GM23338 (cell line): ENCODE results near the gene ST14. TPM values are rescaled to one million over a fixed set of nuclear protein-coding genes. Genes with fewer than 3 reads are reported as not detected.

Experiments
- ATAC-seq: fragments of 200-7000 bp; cut with Tn5 transposase; 3 replicates; pipeline ENCODE4 v1.9.1; 2020
- DNase-seq: peaks from one replicate; pipeline ENCODE4 v3.0.0-alpha.2; 2015; ENCODE audit warnings: low spot score
- H2AFZ ChIP-seq: fragments of 200-600 bp; sonication (generic); 2 replicates; pipeline ENCODE4 v1.8.0; 2016; ENCODE audit warnings: antibody characterized with exemption, mild to moderate bottlenecking, moderate library complexity
- H3F3A ChIP-seq: fragments of 200-600 bp; sonication (generic); replicated peaks from 2 replicates; pipeline ENCODE4 v1.8.0; 2017; ENCODE audit warnings: antibody characterized with exemption, mixed run types, low read depth
- H3K27ac ChIP-seq: fragments of 200-600 bp; sonication (generic); 2 replicates; pipeline ENCODE4 v1.6.1; 2016; ENCODE audit warnings: low read depth
- H3K27me3 ChIP-seq: fragments of 200-600 bp; sonication (generic); 2 replicates; pipeline ENCODE4 v1.8.0; 2016; ENCODE audit warnings: mild to moderate bottlenecking, mixed run types, moderate library complexity; ENCODE audit not compliant: insufficient read depth
- H3K36me3 ChIP-seq: fragments of 200-600 bp; sonication (generic); 2 replicates; pipeline ENCODE4 v1.8.0; 2016; ENCODE audit warnings: mild to moderate bottlenecking; ENCODE audit not compliant: insufficient read depth
- H3K4me1 ChIP-seq: fragments of 200-600 bp; sonication (generic); 2 replicates; pipeline ENCODE4 v1.8.0; 2016; ENCODE audit warnings: mild to moderate bottlenecking, moderate library complexity; ENCODE audit not compliant: insufficient read depth
- H3K4me2 ChIP-seq: fragments of 200-600 bp; sonication (generic); 2 replicates; pipeline ENCODE4 v1.7.1; 2017; ENCODE audit warnings: mixed run types
- H3K4me3 ChIP-seq: fragments of 200-600 bp; sonication (generic); 2 replicates; pipeline ENCODE4 v1.6.1; 2016; ENCODE audit warnings: mixed run types
- H3K79me2 ChIP-seq: fragments of 200-600 bp; sonication (generic); replicated peaks from 2 replicates; pipeline ENCODE4 v1.8.0; 2017; ENCODE audit warnings: mild to moderate bottlenecking; ENCODE audit not compliant: insufficient read depth
- H3K9me2 ChIP-seq: fragments of 200-600 bp; sonication (generic); 2 replicates; pipeline ENCODE4 v1.8.0; 2017; ENCODE audit not compliant: insufficient read depth
- H4K20me1 ChIP-seq: fragments of 200-600 bp; sonication (generic); replicated peaks from 2 replicates; pipeline ENCODE4 v1.8.0; 2017; ENCODE audit warnings: mild to moderate bottlenecking; ENCODE audit not compliant: insufficient read depth
- H3K27ac Mint-ChIP-seq: 2 replicates; pipeline ENCODE4 v1.8.0; 2020; ENCODE audit warnings: inconsistent platforms, mild to moderate bottlenecking, moderate library complexity, mixed read lengths
- H3K27me3 Mint-ChIP-seq: 3 replicates; pipeline ENCODE4 v1.8.0; 2022; ENCODE audit warnings: low read depth, mild to moderate bottlenecking, moderate library complexity, mixed read lengths, inconsistent platforms; ENCODE audit not compliant: insufficient read depth, poor library complexity
- H3K36me3 Mint-ChIP-seq: 3 replicates; pipeline ENCODE4 v1.8.0; 2021; ENCODE audit warnings: low read depth, mild to moderate bottlenecking, inconsistent platforms, moderate library complexity, mixed read lengths
- H3K4me1 Mint-ChIP-seq: 3 replicates; pipeline ENCODE4 v1.8.0; 2020; ENCODE audit warnings: mild to moderate bottlenecking, inconsistent platforms, mixed read lengths
- H3K4me3 Mint-ChIP-seq: 3 replicates; pipeline ENCODE4 v1.8.0; 2021; ENCODE audit warnings: moderate library complexity, mild to moderate bottlenecking, inconsistent platforms, mixed read lengths
- H3K9me3 Mint-ChIP-seq: 3 replicates; pipeline ENCODE4 v1.8.0; 2020; ENCODE audit warnings: moderate library complexity, mild to moderate bottlenecking, inconsistent platforms, mixed read lengths
- CTCF ChIP-seq, 2 experiments: fragments of 200-600 bp in 1 of 2; sonication (generic) in 1 of 2; conservative IDR thresholded peaks; 2 replicates each; pipeline versions ENCODE4 v1.5.1 to v1.6.1; 2016 to 2017; ENCODE audit warnings: antibody characterized with exemption in 2 of 2, low read depth in 2 of 2, mild to moderate bottlenecking in 2 of 2, moderate library complexity in 1 of 2
- ETS1 ChIP-seq: IDR thresholded peaks from 2 replicates; pipeline ENCODE4 v1.6.1; 2016; ENCODE audit warnings: antibody characterized with exemption
- EZH2 ChIP-seq: fragments of 200-600 bp; sonication (generic); IDR thresholded peaks from one replicate; pipeline ENCODE4 v1.8.0; 2017; ENCODE audit warnings: antibody characterized with exemption, mild to moderate bottlenecking, low read depth; ENCODE audit not compliant: unreplicated experiment
- EZH2phosphoT487 ChIP-seq: fragments of 200-600 bp; sonication (generic); IDR thresholded peaks from one replicate; pipeline ENCODE4 v1.8.1; 2018; ENCODE audit warnings: antibody characterized with exemption; ENCODE audit not compliant: unreplicated experiment
- JUNB ChIP-seq: IDR thresholded peaks from one replicate; pipeline ENCODE4 v1.6.1; 2016; ENCODE audit warnings: antibody characterized with exemption; ENCODE audit not compliant: unreplicated experiment
- NANOG ChIP-seq: IDR thresholded peaks from 2 replicates; pipeline ENCODE4 v1.6.1; 2016; ENCODE audit warnings: antibody characterized with exemption, borderline replicate concordance
- POLR2AphosphoS5 ChIP-seq: IDR thresholded peaks from 2 replicates; pipeline ENCODE4 v1.6.1; 2016; ENCODE audit warnings: antibody characterized with exemption, low read depth
- REST ChIP-seq: IDR thresholded peaks from one replicate; pipeline ENCODE4 v1.6.1; 2018; ENCODE audit warnings: antibody characterized with exemption; ENCODE audit not compliant: unreplicated experiment
- ZNF462 ChIP-seq: fragments of 250-450 bp; sonication (Bioruptor Pico); IDR thresholded peaks from 2 replicates; pipeline ENCODE4 v1.5.0; 2020; ENCODE audit warnings: mild to moderate bottlenecking, moderate library complexity
- polyA plus RNA-seq: library from polyadenylated mRNA; unstranded; fragments of >200 nt; fragmentation: Nextera tagmentation; extraction: Ambion mirVana; gene quantifications from 2 replicates; pipeline ENCODE4 v1.2.1, GENCODE V29; 2016
- total RNA-seq: library from RNA; depleted of rRNA; stranded (reverse); fragments of >200 nt; shearing (Covaris generic); gene quantifications from 2 replicates; pipeline ENCODE4 v1.2.3, GENCODE V29; 2014

Gene ST14
- total and polyA plus RNA-seq, 2 experiments from 2014 or later: 7.9 to 32.7 TPM

GRCh38 chr11:130208241-130209127 lies 48.9 kb downstream of the ST14 start (continued):
- no peak for TF ChIP-seq ETS1
- no peak for TF ChIP-seq JUNB

GRCh38 chr11:130209128-130209932 lies 49.7 kb downstream of the ST14 start:
- Histone ChIP-seq H3K4me2 (no peak overlapping the region), H2AFZ (no peak overlapping the region), H3K79me2 (no peaks in the 10 kb centered on the region), H3K4me3 (no peak overlapping the region), H3K4me1 (no peaks in the 10 kb centered on the region), H3K27ac (no peak overlapping the region), H3F3A (no peaks in the 10 kb centered on the region), H3K9me2 (no peaks in the 10 kb centered on the region), H4K20me1 (no peaks in the 10 kb centered on the region), H3K36me3 (no peaks in the 10 kb centered on the region), H3K27me3 (no peaks in the 10 kb centered on the region)
- DNase-seq: no peak
- no peaks in the 10 kb centered on the region; the same call in 2 of the 3 replicates for H3K36me3 Mint-ChIP-seq
- peaks cover 5% of the 10 kb centered on the region for H3K4me1 Mint-ChIP-seq
- H3K27me3 Mint-ChIP-seq: peaks cover 6% of the 10 kb centered on the region
- no peak overlapping the region for H3K27ac Mint-ChIP-seq
- no peak overlapping the region for H3K4me3 Mint-ChIP-seq
- H3K9me3 Mint-ChIP-seq: no peaks in the 10 kb centered on the region
- ATAC-seq: no peak
- no peak for TF ChIP-seq CTCF (conservative IDR thresholded peaks at IDR 0.05; ENCODE audit: low read depth in 2 of 2)
- TF ChIP-seq NANOG: no peak
- TF ChIP-seq EZH2: no peak
- no peak for TF ChIP-seq POLR2AphosphoS5
- TF ChIP-seq REST: no peak
- TF ChIP-seq ZNF462 (CRISPR knock-in tag): no peak
- TF ChIP-seq EZH2phosphoT487: no peak
- no peak for TF ChIP-seq JUNB
